Lung (tissue), 12 donors: ENCODE measurements around the gene NCK1. TPM values are rescaled to one million over a fixed set of nuclear protein-coding genes. Genes with fewer than 3 reads are reported as not detected.

Experiments
- ATAC-seq: fragments of 200-7000 bp; cut with Tn5 transposase; one replicate; pipeline ENCODE4 v1.9.1; 2020; ENCODE audit warnings: moderate number of reproducible peaks; ENCODE audit not compliant: insufficient read depth, low FRiP score
- DNase-seq, 3 donors: peaks; one replicate each; pipeline ENCODE4 v3.0.0-alpha.2; 2013 to 2017
- H3K27ac ChIP-seq, 2 donors: one replicate each; pipeline ENCODE4 v1.5.1; 2013; ENCODE audit warnings: mild to moderate bottlenecking in 2 of 2, moderate library complexity in 2 of 2, control low read depth in 1 of 2, inconsistent platforms in 1 of 2, low read depth in 1 of 2, low read length in 1 of 2
- H3K27me3 ChIP-seq, 3 donors: one replicate each; pipeline ENCODE4 v1.5.1; 2013; ENCODE audit warnings: low read length in 2 of 3; ENCODE audit not compliant: control insufficient read depth in 3 of 3, insufficient read depth in 3 of 3
- H3K36me3 ChIP-seq, 4 donors: one replicate each; pipeline ENCODE4 v1.5.1; 2013; ENCODE audit warnings: low read length in 4 of 4, mild to moderate bottlenecking in 1 of 4, moderate library complexity in 1 of 4; ENCODE audit not compliant: control insufficient read depth in 4 of 4, insufficient read depth in 4 of 4
- H3K4me1 ChIP-seq, 5 donors: one replicate each; pipeline ENCODE4 v1.5.1; 2013; ENCODE audit warnings: low read length in 5 of 5, mild to moderate bottlenecking in 2 of 5, moderate library complexity in 1 of 5; ENCODE audit not compliant: control insufficient read depth in 5 of 5, insufficient read depth in 5 of 5
- H3K4me3 ChIP-seq: one replicate; pipeline ENCODE4 v1.5.1; 2013; ENCODE audit warnings: mild to moderate bottlenecking, control low read depth, moderate library complexity
- H3K9ac ChIP-seq, 2 donors: one replicate each; pipeline ENCODE4 v1.5.1; 2013; ENCODE audit warnings: low read length in 2 of 2, control low read depth in 1 of 2; ENCODE audit not compliant: insufficient read depth in 1 of 2
- H3K9me3 ChIP-seq, 4 donors: one replicate each; pipeline ENCODE4 v1.5.1; 2013; ENCODE audit warnings: low read length in 3 of 4, mild to moderate bottlenecking in 1 of 4, moderate library complexity in 1 of 4; ENCODE audit not compliant: control insufficient read depth in 4 of 4, insufficient read depth in 3 of 4
- WGBS, 2 donors: extraction: QIAGEN DNeasy Blood & Tissue Kit; methylation state at CpG; one replicate each; pipeline ENCODE4 v1.1.7; 2013; 5-methylcytosine and 5-hydroxymethylcytosine counted together
- polyA plus RNA-seq, 2 donors: library from polyadenylated mRNA; stranded (reverse); fragments of 200-250 nt; gene quantifications; one replicate each; pipeline ENCODE4 v1.2.1, GENCODE V29; 2013
- total RNA-seq, 2 donors: library from RNA; depleted of rRNA in 1 of 2; stranded (reverse); fragments of >200 nt in 1 of 2; gene quantifications; one replicate each; pipeline ENCODE4 v1.2.1, GENCODE V29; 2014 to 2021
- TF ChIP-seq, protein P1 (sequence below): IDR thresholded peaks from 2 replicates; pipeline ENCODE4 v1.5.1; 2012; ENCODE audit warnings: mild to moderate bottlenecking; ENCODE audit errors: control extremely low read depth, extremely low read depth
- donor health status: control.
- donor health status: control.
- donor health status: Bipolar disorder and iron deficiency.
- donor health status: healthy.
- donor health status: DM: yes; HTN: yes; CAD: no.

Gene NCK1
- total and polyA plus RNA-seq, 4 donors: 11.3 to 68.0 (median 30.2) TPM

DNA sequence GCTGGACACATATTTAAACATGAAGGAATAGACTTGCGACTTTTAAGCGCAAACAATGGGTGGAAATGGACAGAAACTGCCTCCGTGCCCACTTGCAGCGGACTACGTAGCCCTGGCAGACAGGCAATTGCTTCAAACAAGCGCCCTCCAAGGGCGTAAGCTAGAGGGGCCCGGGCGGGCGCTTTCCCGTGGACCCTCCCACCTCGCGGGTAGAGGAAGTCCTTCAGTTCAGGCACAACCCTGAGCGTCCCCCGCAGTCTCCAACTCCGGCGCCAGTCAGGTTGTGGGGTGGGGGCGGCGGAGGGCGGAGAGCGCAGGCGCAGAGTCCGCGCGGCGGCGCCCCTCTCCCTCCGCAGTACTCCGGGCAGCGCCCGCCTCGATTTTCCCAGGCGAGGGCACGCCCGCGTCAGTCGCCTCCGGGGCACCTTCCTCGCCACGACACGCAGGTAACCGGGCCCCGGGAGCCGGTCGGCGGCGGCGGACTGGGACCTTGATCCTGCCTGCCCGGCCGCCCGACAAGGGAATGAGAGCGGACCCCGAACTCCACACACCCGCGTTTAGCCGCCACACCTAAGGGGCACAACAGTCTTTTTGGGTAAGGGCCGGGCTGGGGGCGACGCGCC, 43.1 kb upstream of the NCK1 start, which contains the start of gene SLC35G2:
Gene SLC35G2, plus strand, starts transcription at position 358 of the 623 bp plus-strand sequence. CDS start 35,335 bp downstream, outside the sequence.
- 0% methylated on average over 59 to 60 of the region's 60 CpGs for WGBS, 2 donors
- Histone ChIP-seq H3K27ac (peak within 1 kb of the TSS; percentile 80 to 92), H3K9me3 (no peaks in the 10 kb centered on the region), H3K9ac (no peak within 1 kb of the TSS), H3K4me1 (peaks cover 0 to 39% (median 8%) of the 10 kb centered on the region in 5 donors), H3K27me3 (peaks cover 0 to 17% (median 0%) of the 10 kb centered on the region in 3 donors), H3K4me3 (peak within 1 kb of the TSS; percentile 67), H3K36me3 (no peaks in the 10 kb centered on the region)
- peak; percentile 39 for ATAC-seq
- TF ChIP-seq, protein P1, sequence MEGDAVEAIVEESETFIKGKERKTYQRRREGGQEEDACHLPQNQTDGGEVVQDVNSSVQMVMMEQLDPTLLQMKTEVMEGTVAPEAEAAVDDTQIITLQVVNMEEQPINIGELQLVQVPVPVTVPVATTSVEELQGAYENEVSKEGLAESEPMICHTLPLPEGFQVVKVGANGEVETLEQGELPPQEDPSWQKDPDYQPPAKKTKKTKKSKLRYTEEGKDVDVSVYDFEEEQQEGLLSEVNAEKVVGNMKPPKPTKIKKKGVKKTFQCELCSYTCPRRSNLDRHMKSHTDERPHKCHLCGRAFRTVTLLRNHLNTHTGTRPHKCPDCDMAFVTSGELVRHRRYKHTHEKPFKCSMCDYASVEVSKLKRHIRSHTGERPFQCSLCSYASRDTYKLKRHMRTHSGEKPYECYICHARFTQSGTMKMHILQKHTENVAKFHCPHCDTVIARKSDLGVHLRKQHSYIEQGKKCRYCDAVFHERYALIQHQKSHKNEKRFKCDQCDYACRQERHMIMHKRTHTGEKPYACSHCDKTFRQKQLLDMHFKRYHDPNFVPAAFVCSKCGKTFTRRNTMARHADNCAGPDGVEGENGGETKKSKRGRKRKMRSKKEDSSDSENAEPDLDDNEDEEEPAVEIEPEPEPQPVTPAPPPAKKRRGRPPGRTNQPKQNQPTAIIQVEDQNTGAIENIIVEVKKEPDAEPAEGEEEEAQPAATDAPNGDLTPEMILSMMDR: no peak
- peak; percentile 62 to 68 (median 63) for DNase-seq

DNA sequence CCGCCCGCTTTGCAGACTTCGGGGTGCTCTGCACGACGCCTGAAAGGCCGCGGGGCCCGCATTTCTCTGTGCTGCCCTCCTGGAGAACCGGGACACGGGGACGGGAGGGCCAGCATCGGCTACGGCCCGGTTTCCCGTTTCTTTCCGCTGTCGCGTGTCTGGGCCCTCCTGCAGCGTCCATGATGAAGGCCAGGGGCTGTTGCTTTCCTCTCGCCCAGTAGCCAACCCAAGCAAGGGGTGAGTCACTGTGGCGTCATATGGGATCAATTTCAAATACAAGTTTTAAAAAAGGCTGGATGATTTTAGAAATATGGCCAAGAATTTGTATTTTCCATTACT, 42.6 kb upstream of the NCK1 start:
- peak; percentile 70 for ATAC-seq
- Histone ChIP-seq H3K9ac (no peak overlapping the region), H3K27me3 (peaks cover 0 to 17% (median 0%) of the 10 kb centered on the region in 3 donors), H3K4me1 (peaks cover 0 to 39% (median 8%) of the 10 kb centered on the region in 5 donors), H3K27ac (peak overlapping the region; percentile 80 to 92), H3K4me3 (peak overlapping the region; percentile 67), H3K36me3 (no peaks in the 10 kb centered on the region), H3K9me3 (no peaks in the 10 kb centered on the region)
- TF ChIP-seq, protein P1: no peak
- DNase-seq: no peak
- 0 to 1% methylated on average over 17 to 21 of the region's 21 CpGs for WGBS, 2 donors

DNA sequence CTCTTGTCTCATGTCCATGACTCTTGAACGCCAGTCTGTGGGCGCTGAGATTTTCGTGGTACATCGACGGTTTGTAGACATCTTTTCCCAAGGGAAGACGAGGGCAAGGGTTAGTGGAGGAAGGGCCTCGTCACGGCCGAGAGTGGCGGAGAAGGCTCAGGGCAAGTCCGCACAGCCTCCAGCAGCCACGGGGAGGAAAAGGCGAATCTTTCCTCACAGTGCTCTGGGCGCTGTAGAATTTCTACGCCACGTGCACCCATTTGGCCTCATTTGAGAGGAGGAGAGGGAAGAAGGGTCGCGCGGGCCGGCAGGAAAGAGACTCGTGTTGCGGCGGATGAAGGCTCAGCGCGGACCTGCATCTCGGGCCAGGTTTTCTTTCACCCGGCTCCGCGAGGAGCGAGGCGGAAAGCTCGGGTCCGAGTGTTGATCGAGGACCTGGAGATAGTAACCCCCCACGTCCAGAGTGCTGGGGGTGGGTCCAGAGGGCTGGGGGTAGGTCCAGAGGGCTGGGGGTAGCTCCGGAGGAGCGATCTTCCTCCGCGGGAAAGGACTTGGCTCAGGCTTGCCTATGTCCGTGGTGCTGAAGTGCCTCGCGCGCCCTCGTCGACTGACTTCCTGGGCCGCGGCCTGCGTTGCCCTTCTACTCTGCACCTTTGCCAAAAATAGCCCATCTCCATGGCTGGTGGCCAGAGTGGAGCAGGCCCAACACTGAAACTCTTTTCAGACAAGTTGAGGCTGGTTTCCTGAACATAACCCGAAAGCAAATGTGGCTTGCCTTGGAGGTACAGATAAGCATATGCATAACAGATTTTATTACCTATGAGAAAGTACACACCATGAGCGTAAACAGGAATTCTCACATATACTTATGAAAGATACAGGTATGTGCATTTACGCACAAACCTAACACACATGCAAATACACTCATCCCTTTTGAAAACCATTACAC, 42.0 kb upstream of the NCK1 start:
- Histone ChIP-seq H3K36me3 (no peaks in the 10 kb centered on the region), H3K9me3 (no peaks in the 10 kb centered on the region), H3K9ac (no peak overlapping the region), H3K27ac (peak overlapping the region; percentile 80 to 92), H3K4me1 (peaks cover 0 to 39% (median 8%) of the 10 kb centered on the region in 5 donors), H3K4me3 (peak overlapping the region; percentile 67), H3K27me3 (peaks cover 0 to 17% (median 0%) of the 10 kb centered on the region in 3 donors)
- 4 to 6% methylated on average over 50 to 51 of the region's 51 CpGs for WGBS, 2 donors
- ATAC-seq (peak; percentile 31), DNase-seq (peak; percentile 51 to 75 (median 62))
- TF ChIP-seq, protein P1: no peak
